PC-3 (cell line): ENCODE results near the gene PARK7. TPM values are rescaled to one million over a fixed set of nuclear protein-coding genes. Genes with fewer than 3 reads are reported as not detected.

Experiments
- ATAC-seq: fragments of 200-7000 bp; cut with Tn5 transposase; 2 replicates; pipeline ENCODE4 v1.9.1; 2020; ENCODE audit warnings: mild to moderate bottlenecking, moderate library complexity
- BruUV-seq: library from RNA; stranded (reverse); fragments of 400-500 nt; replicated peaks from 2 replicates; lab custom pipeline; 2021; lab: Mats Ljungman, UMichigan
- CTCF ChIA-PET: fragments of 300-600 bp; sonication (Branson Sonifier 250); formaldehyde crosslinking; loops from one replicate; lab custom pipeline; 2022; ENCODE audit warnings: antibody characterized with exemption; lab: Charles Lee
- POLR2A ChIA-PET: fragments of 300-600 bp; sonication (Branson Sonifier 250); formaldehyde crosslinking; loops from one replicate; lab custom pipeline; 2022; ENCODE audit warnings: antibody characterized with exemption; ENCODE audit not compliant: unreplicated experiment; lab: Charles Lee
- DNase-seq: peaks from one replicate; pipeline ENCODE4 v3.0.0-alpha.2; 2015
- H2AFZ ChIP-seq: fragments of 300-600 bp; sonication (generic); 2 replicates; pipeline ENCODE4 v1.6.0; 2016; ENCODE audit warnings: antibody characterized with exemption, low read length
- H3F3A ChIP-seq: fragments of 300-600 bp; sonication (generic); one replicate; pipeline ENCODE4 v1.6.0; 2017; ENCODE audit warnings: antibody characterized with exemption, low read length, control low read depth, mild to moderate bottlenecking; ENCODE audit not compliant: unreplicated experiment
- H3K27ac ChIP-seq: fragments of 300-600 bp; sonication (generic); 2 replicates; pipeline ENCODE4 v1.5.1; 2016; ENCODE audit warnings: mild to moderate bottlenecking, low read length
- H3K27me3 ChIP-seq: fragments of 300-600 bp; sonication (generic); 2 replicates; pipeline ENCODE4 v1.6.1; 2016; ENCODE audit warnings: low read length, mixed read lengths
- H3K36me3 ChIP-seq: fragments of 300-600 bp; sonication (generic); 2 replicates; pipeline ENCODE4 v1.6.1; 2016; ENCODE audit warnings: low read depth, mixed run types, low read length, mixed read lengths
- H3K4me1 ChIP-seq: fragments of 300-600 bp; sonication (generic); 2 replicates; pipeline ENCODE4 v1.5.1; 2016; ENCODE audit warnings: low read length; ENCODE audit not compliant: insufficient read depth
- H3K4me2 ChIP-seq: fragments of 300-600 bp; sonication (generic); 2 replicates; pipeline ENCODE4 v1.6.0; 2016; ENCODE audit warnings: low read length
- H3K4me3 ChIP-seq: fragments of 300-600 bp; sonication (generic); 2 replicates; pipeline ENCODE4 v1.5.1; 2016; ENCODE audit warnings: mild to moderate bottlenecking, low read length, mixed read lengths
- H3K79me2 ChIP-seq: fragments of 300-600 bp; sonication (generic); 2 replicates; pipeline ENCODE4 v1.6.1; 2017; ENCODE audit warnings: low read length, mixed read lengths
- H3K9ac ChIP-seq: fragments of 300-600 bp; sonication (generic); 2 replicates; pipeline ENCODE4 v1.6.0; 2016; ENCODE audit warnings: mild to moderate bottlenecking, low read length
- H3K9me2 ChIP-seq: fragments of 300-600 bp; sonication (generic); replicated peaks from 2 replicates; pipeline ENCODE4 v1.6.1; 2016; ENCODE audit warnings: mixed run types, low read length, mixed read lengths
- H3K9me3 ChIP-seq: fragments of 300-600 bp; sonication (generic); 2 replicates; pipeline ENCODE4 v1.6.1; 2016; ENCODE audit warnings: low read length, mixed read lengths
- H4K20me1 ChIP-seq: fragments of 300-600 bp; sonication (generic); 2 replicates; pipeline ENCODE4 v1.6.1; 2016; ENCODE audit warnings: low read length, mixed read lengths
- CTCF ChIP-seq: fragments of 300-600 bp; sonication (generic); conservative IDR thresholded peaks from 2 replicates; pipeline ENCODE4 v1.5.1; 2017; ENCODE audit warnings: antibody characterized with exemption, low read depth, mild to moderate bottlenecking, low read length
- EZH2 ChIP-seq: fragments of 300-600 bp; sonication (generic); IDR thresholded peaks from one replicate; pipeline ENCODE4 v1.6.1; 2017; ENCODE audit warnings: antibody characterized with exemption, mild to moderate bottlenecking, low read length; ENCODE audit not compliant: unreplicated experiment
- EZH2phosphoT487 ChIP-seq: fragments of 300-600 bp; sonication (generic); IDR thresholded peaks from 2 replicates; pipeline ENCODE4 v1.6.1; 2018; ENCODE audit warnings: mild to moderate bottlenecking, antibody characterized with exemption, low read length, borderline replicate concordance
- intact Hi-C: fragments of 100-400 bp; cut with micrococcal nuclease; formaldehyde crosslinking; loops from 2 replicates; pipeline ENCODE4 v1.9.0; 2023
- total RNA-seq: library from RNA; depleted of rRNA; stranded (reverse); fragments of >200 nt; gene quantifications from 2 replicates; pipeline ENCODE4 v1.2.3, GENCODE V29; 2014

PARK7 gene
- total RNA-seq, 1 experiment from 2014 or later = 316 TPM

- peak overlapping the region; percentile 98 for H3K4me2 ChIP-seq
- ChIA-PET CTCF (no interaction called here), POLR2A (interaction anchor here (0.5 to 0.8 kb wide), 4 partner anchors 57 to 266 kb away, joined by 3 to 10 read pairs (median 3); no protein-coding TSS in a partner anchor)
- peak overlapping the region; percentile 98 for H3K4me3 ChIP-seq
- H3F3A ChIP-seq = peaks cover 30% of the 10 kb centered on the region
- no peaks in the 10 kb centered on the region for H3K9me2 ChIP-seq
- BruUV-seq = no TSS peak
- H3K9me3 ChIP-seq = no peaks in the 10 kb centered on the region
- ATAC-seq = no peak
- peaks cover 100% of the 10 kb centered on the region for H3K79me2 ChIP-seq
- peak overlapping the region; percentile 38 for H3K27ac ChIP-seq
- DNase-seq = no peak
- intact Hi-C loops = no loop called here
- H4K20me1 ChIP-seq = peaks cover 98% of the 10 kb centered on the region
- H3K27me3 ChIP-seq = no peaks in the 10 kb centered on the region
- H3K4me1 ChIP-seq = peaks cover 87% of the 10 kb centered on the region
- no peak for TF ChIP-seq EZH2
- TF ChIP-seq CTCF = no peak
- TF ChIP-seq EZH2phosphoT487 = no peak
- H3K36me3 ChIP-seq = peaks cover 68% of the 10 kb centered on the region
- H3K9ac ChIP-seq = no peak overlapping the region; the same call in 1 of the 2 replicates
- no peak overlapping the region for H2AFZ ChIP-seq
Measured at GRCh38 chr1:8019229-8019620, 57.7 kb downstream of the PARK7 start.

- H3K36me3 ChIP-seq = peaks cover 68% of the 10 kb centered on the region
- ATAC-seq (peak; percentile 16), DNase-seq (peak; percentile 92)
- H3K9me2 ChIP-seq = no peaks in the 10 kb centered on the region
- peaks cover 100% of the 10 kb centered on the region for H3K79me2 ChIP-seq
- no peaks in the 10 kb centered on the region for H3K27me3 ChIP-seq
- peak overlapping the region; percentile 98 for H3K4me2 ChIP-seq
- H3K27ac ChIP-seq = peak overlapping the region; percentile 38
- peak overlapping the region; percentile 8; the same call in 1 of the 2 replicates for H3K9ac ChIP-seq
- H4K20me1 ChIP-seq = peaks cover 98% of the 10 kb centered on the region
- H3K4me3 ChIP-seq = peak overlapping the region; percentile 98
- H2AFZ ChIP-seq = no peak overlapping the region
- ChIA-PET CTCF (no interaction called here), POLR2A (interaction anchor here (0.6 to 1.4 kb wide), 4 partner anchors 8 to 228 kb away, joined by 3 to 18 read pairs (median 10); no protein-coding TSS in a partner anchor)
- no peak for TF ChIP-seq EZH2
- TF ChIP-seq CTCF = no peak
- TF ChIP-seq EZH2phosphoT487 = no peak
- no peaks in the 10 kb centered on the region for H3K9me3 ChIP-seq
- no TSS peak for BruUV-seq
- intact Hi-C loops = no loop called here
- H3F3A ChIP-seq = peaks cover 28% of the 10 kb centered on the region
- peaks cover 87% of the 10 kb centered on the region for H3K4me1 ChIP-seq
Measured at GRCh38 chr1:8020032-8020431, 58.5 kb downstream of the PARK7 start.

- DNase-seq = no peak
- H2AFZ ChIP-seq = no peak overlapping the region
- peak overlapping the region; percentile 90; the same call in 1 of the 2 replicates for H3K9ac ChIP-seq
- intact Hi-C loops = no loop called here
- ChIA-PET CTCF (no interaction called here), POLR2A (no interaction called here)
- H3K9me2 ChIP-seq = no peaks in the 10 kb centered on the region
- H3K4me3 ChIP-seq = peak overlapping the region; percentile 98
- no peak for ATAC-seq
- BruUV-seq = no TSS peak
- H3K4me1 ChIP-seq = peaks cover 75% of the 10 kb centered on the region
- peaks cover 97% of the 10 kb centered on the region for H3K79me2 ChIP-seq
- H3K36me3 ChIP-seq = peaks cover 58% of the 10 kb centered on the region
- H3K4me2 ChIP-seq = peak overlapping the region; percentile 98
- peaks cover 17% of the 10 kb centered on the region for H3F3A ChIP-seq
- TF ChIP-seq CTCF = no peak
- no peak for TF ChIP-seq EZH2phosphoT487
- no peak for TF ChIP-seq EZH2
- no peaks in the 10 kb centered on the region for H3K27me3 ChIP-seq
- H4K20me1 ChIP-seq = peaks cover 87% of the 10 kb centered on the region
- no peaks in the 10 kb centered on the region for H3K9me3 ChIP-seq
- H3K27ac ChIP-seq = 0 out of 2 replicates have a peak overlapping the region, but pooled peaks have one; percentile 9
Measured at GRCh38 chr1:8021676-8022266, 60.3 kb downstream of the PARK7 start.
